ENCODE measurements around the gene PARP6.

PARP6 gene

GRCh38 chr15:72198356-72199204 is 73.8 kb downstream of the PARP6 start:
- DNase-seq = no peak

- DNase-seq = peak in 1 of 2 donors; percentile 7
Measured at GRCh38 chr15:72197460-72198355, 74.6 kb downstream of the PARP6 start, which contains the start of gene GRAMD2A. Gene GRAMD2A, minus strand, starts transcription at chr15:72197787.

- DNase-seq = no peak
Measured at GRCh38 chr15:72197041-72197459, 75.3 kb downstream of the PARP6 start.

- no peak for DNase-seq
Measured at GRCh38 chr15:72196409-72197040, 75.8 kb downstream of the PARP6 start.

- peak; percentile 10 to 54 for DNase-seq
Measured at GRCh38 chr15:72195101-72195511, 77.2 kb downstream of the PARP6 start.

GRCh38 chr15:72193836-72194396 is 78.4 kb downstream of the PARP6 start:
- no peak for DNase-seq

GRCh38 chr15:72192416-72192815 is 79.9 kb downstream of the PARP6 start:
- no peak for DNase-seq
